HCT116 (cell line): ENCODE data around the gene ZMYND10. TPM values are rescaled to one million over a fixed set of nuclear protein-coding genes. Genes with fewer than 3 reads are reported as not detected.

Experiments used
- ATAC-seq: fragments of 200-7000 bp; cut with Tn5 transposase; 2 replicates; pipeline ENCODE4 v1.9.1; 2020; ENCODE audit warnings: mild to moderate bottlenecking, moderate library complexity
- BruUV-seq: library from RNA; stranded (reverse); fragments of 400-500 nt; replicated peaks from 2 replicates; lab custom pipeline; 2021; lab: Mats Ljungman, UMichigan
- CTCF ChIA-PET: fragments of 300-600 bp; sonication (Branson Sonifier 250); formaldehyde crosslinking; loops from one replicate; lab custom pipeline; 2021; ENCODE audit warnings: antibody characterized with exemption; lab: Charles Lee
- POLR2A ChIA-PET: fragments of 300-600, 350-600 bp; sonication (Branson Sonifier 250); formaldehyde crosslinking; loops from one replicate; lab custom pipeline; 2021; ENCODE audit warnings: antibody characterized with exemption; lab: Charles Lee
- RAD21 ChIA-PET, 2 experiments: fragments of 300-600 bp; sonication (Branson Sonifier 250); formaldehyde crosslinking; loops; one replicate each; lab custom pipeline; 2023; ENCODE audit warnings: low total read pairs in 2 of 2; ENCODE audit not compliant: uncharacterized antibody in 2 of 2, unreplicated experiment in 2 of 2, low non-redundant PET in 1 of 2; lab: Charles Lee
- DNase-seq: peaks from one replicate; pipeline ENCODE4 v3.0.0-alpha.2; 2010; ENCODE audit warnings: low read depth, low spot score
- H2AFZ ChIP-seq: fragments of 200-600 bp; shearing (Covaris generic), sonication (generic); 2 replicates; pipeline ENCODE4 v1.6.1; 2017; ENCODE audit warnings: low read depth, mixed run types, mixed read lengths, antibody characterized with exemption, low read length; ENCODE audit not compliant: poor library complexity, severe bottlenecking
- H3K27ac ChIP-seq: 2 replicates; pipeline ENCODE4 v1.5.1; 2012; ENCODE audit warnings: low read depth, low read length
- H3K27me3 ChIP-seq: fragments of 200-600 bp; sonication (generic); 2 replicates; pipeline ENCODE4 v1.6.1; 2016; ENCODE audit warnings: mixed run types, low read length, mixed read lengths; ENCODE audit not compliant: insufficient read depth
- H3K36me3 ChIP-seq, 2 experiments: fragments of 200-500 bp in 1 of 2; fragments of 200-600 bp in 1 of 2; sonication (Bioruptor generic) in 1 of 2; sonication (generic) in 1 of 2; 2 replicates each; pipeline versions ENCODE4 v1.5.1 to v1.6.1; 2014 to 2016; ENCODE audit warnings: low read length in 2 of 2, inconsistent platforms in 1 of 2, mixed read lengths in 1 of 2, mixed run types in 1 of 2; ENCODE audit not compliant: insufficient read depth in 2 of 2, control insufficient read depth in 1 of 2
- H3K4me1 ChIP-seq, 2 experiments: fragments of 200-600 bp in 1 of 2; sonication (generic) in 1 of 2; 2 replicates each; pipeline versions ENCODE4 v1.5.1 to v1.6.1; 2012 to 2017; ENCODE audit warnings: low read length in 2 of 2, inconsistent platforms in 1 of 2, mild to moderate bottlenecking in 1 of 2, mixed read lengths in 1 of 2, mixed run types in 1 of 2, moderate library complexity in 1 of 2; ENCODE audit not compliant: insufficient read depth in 2 of 2, control insufficient read depth in 1 of 2
- H3K4me2 ChIP-seq: fragments of 200-600 bp; sonication (generic); 2 replicates; pipeline ENCODE4 v1.6.1; 2017; ENCODE audit warnings: mixed run types, low read length, mixed read lengths
- H3K4me3 ChIP-seq, 2 experiments: fragments of 200-600 bp in 1 of 2; sonication (generic) in 1 of 2; replicated peaks in 1 of 2; 2 replicates each; pipeline ENCODE4 v1.5.1; 2011 to 2016; ENCODE audit warnings: low read length in 2 of 2, control low read depth in 1 of 2, low read depth in 1 of 2, mild to moderate bottlenecking in 1 of 2, mixed read lengths in 1 of 2, mixed run types in 1 of 2
- H3K79me2 ChIP-seq: fragments of 200-600 bp; sonication (generic); 2 replicates; pipeline ENCODE4 v1.6.1; 2017; ENCODE audit warnings: mild to moderate bottlenecking, mixed run types, low read length, moderate library complexity, mixed read lengths; ENCODE audit not compliant: insufficient read depth
- H3K9ac ChIP-seq: fragments of 200-600 bp; sonication (generic); 2 replicates; pipeline ENCODE4 v1.6.1; 2016; ENCODE audit warnings: low read length, mixed read lengths
- H3K9me2 ChIP-seq: fragments of 200-600 bp; sonication (generic), shearing (Covaris generic); 2 replicates; pipeline ENCODE4 v1.6.1; 2017; ENCODE audit warnings: mixed run types, mild to moderate bottlenecking, moderate library complexity; ENCODE audit not compliant: insufficient read depth
- H3K9me3 ChIP-seq, 2 experiments: fragments of 200-500 bp in 1 of 2; fragments of 200-600 bp in 1 of 2; sonication (Bioruptor generic) in 1 of 2; sonication (generic) in 1 of 2; 2 replicates each; pipeline ENCODE4 v1.6.1; 2014 to 2017; ENCODE audit warnings: low read length in 2 of 2, mixed read lengths in 2 of 2, inconsistent platforms in 1 of 2, low read depth in 1 of 2, mild to moderate bottlenecking in 1 of 2, mixed run types in 1 of 2, moderate library complexity in 1 of 2; ENCODE audit not compliant: control insufficient read depth in 1 of 2, insufficient read depth in 1 of 2
- H4K20me1 ChIP-seq: fragments of 200-600 bp; sonication (generic), shearing (Covaris generic); 2 replicates; pipeline ENCODE4 v1.6.1; 2017; ENCODE audit warnings: mixed run types, mild to moderate bottlenecking, moderate library complexity; ENCODE audit not compliant: insufficient read depth
- CBX3 ChIP-seq: IDR thresholded peaks from 2 replicates; pipeline ENCODE4 v1.6.1; 2012; ENCODE audit warnings: low read depth
- CTCF ChIP-seq, 3 experiments: fragments of 200-600 bp in 1 of 3; sonication (generic) in 1 of 3; IDR thresholded peaks in 2 of 3; conservative IDR thresholded peaks in 1 of 3; 2 replicates each; pipeline ENCODE4 v1.5.1; 2012 to 2017; ENCODE audit warnings: low read depth in 2 of 3, low read length in 2 of 3, antibody characterized with exemption in 1 of 3, borderline replicate concordance in 1 of 3, control low read depth in 1 of 3, mild to moderate bottlenecking in 1 of 3, mixed read lengths in 1 of 3, mixed run types in 1 of 3, moderate library complexity in 1 of 3; ENCODE audit not compliant: insufficient read depth in 1 of 3
- EGR1 ChIP-seq: IDR thresholded peaks from 2 replicates; pipeline ENCODE4 v1.6.1; 2012; ENCODE audit warnings: low read depth
- MAX ChIP-seq: IDR thresholded peaks from 2 replicates; pipeline ENCODE4 v1.6.1; 2012
- POLR2AphosphoS5 ChIP-seq: IDR thresholded peaks from 2 replicates; pipeline ENCODE4 v1.6.1; 2011; ENCODE audit warnings: mild to moderate bottlenecking, low read depth, low read length, moderate library complexity
- REST ChIP-seq: IDR thresholded peaks from 2 replicates; pipeline ENCODE4 v1.6.1; 2012; ENCODE audit warnings: low read depth
- TCF7L2 ChIP-seq: IDR thresholded peaks from 2 replicates; pipeline ENCODE4 v1.7.0; 2011; ENCODE audit warnings: borderline replicate concordance, inconsistent platforms; ENCODE audit not compliant: insufficient read depth, insufficient read length; ENCODE audit errors: extremely low read depth
- intact Hi-C: fragments of 100-400 bp; cut with micrococcal nuclease; formaldehyde crosslinking; loops from 2 replicates; pipeline ENCODE4 v1.10.0; 2022
- total RNA-seq: library from RNA; stranded (reverse); gene quantifications from one replicate; pipeline ENCODE4 v1.2.1, GENCODE V29; 2021; ENCODE audit not compliant: unreplicated experiment

The ZMYND10 gene
- total RNA-seq, 1 experiment from 2014 or later, result 3.3 TPM

GRCh38 chr3:50318163-50318562 is 27.4 kb downstream of the ZMYND10 start:
- H3K9me2 ChIP-seq, result no peaks in the 10 kb centered on the region
- H3K79me2 ChIP-seq, result peaks cover 51% of the 10 kb centered on the region
- ChIA-PET CTCF (interaction anchor here (0.7 to 1.6 kb wide), 3 partner anchors 15 to 19 kb away, joined by 3 to 5 read pairs (median 3); partner anchors contain the start of genes HYAL1, HYAL3 and NAA80), RAD21 (interaction anchor here in 1 of 2 experiments (0.8 to 1.5 kb wide), 2 partner anchors 19 kb away, joined by 3 to 4 read pairs; partner anchors contain the start of genes HYAL3 and NAA80), POLR2A (no interaction called here)
- H3K4me2 ChIP-seq, result peak overlapping the region; percentile 92
- ATAC-seq, result no peak
- no peak for TF ChIP-seq EGR1
- TF ChIP-seq REST, result no peak
- TF ChIP-seq CBX3, result no peak
- TF ChIP-seq TCF7L2, result no peak
- no peak for TF ChIP-seq CTCF (IDR thresholded peaks at IDR 0.05 in 2 of 3, conservative IDR thresholded peaks at IDR 0.05 in 1 of 3; ENCODE audit: borderline replicate concordance in 1 of 3, insufficient read depth in 1 of 3, low read depth in 2 of 3, low read length in 2 of 3)
- TF ChIP-seq MAX, result no peak
- no peak for TF ChIP-seq POLR2AphosphoS5
- H3K36me3 ChIP-seq, result peaks cover 2 to 17% of the 10 kb centered on the region in 2 experiments; a peak in 1 of 4 replicates
- BruUV-seq, result no TSS peak
- H3K27me3 ChIP-seq, result no peaks in the 10 kb centered on the region
- no peaks in the 10 kb centered on the region for H3K9me3 ChIP-seq
- H4K20me1 ChIP-seq, result no peaks in the 10 kb centered on the region
- intact Hi-C loops, result no loop called here
- peak overlapping the region in 1 of 2 experiments; percentile 46; a peak in 2 of 4 replicates for H3K4me3 ChIP-seq
- H3K4me1 ChIP-seq, result peaks cover 65 to 94% of the 10 kb centered on the region in 2 experiments
- no peak for DNase-seq
- no peak overlapping the region for H2AFZ ChIP-seq
- H3K9ac ChIP-seq, result peak overlapping the region; percentile 65
- peak overlapping the region; percentile 98 for H3K27ac ChIP-seq
